ENCODE data around the gene MME. TPM values are rescaled to one million over a fixed set of nuclear protein-coding genes. Genes with fewer than 3 reads are reported as not detected.

MME gene
- total and polyA plus RNA-seq, 4 donors: 4.1 to 20.7 (median 9.5) TPM

- no peak for DNase-seq (ENCODE audit: low spot score)
- WGBS: 66% methylated on average over 2 of the region's 2 CpGs
- Histone ChIP-seq H3K4me3 (ENCODE audit: low read depth in 1 of 3, low read length in 3 of 3) (no peak overlapping the region), H3K9me3 (ENCODE audit: control insufficient read depth in 4 of 4, low read length in 3 of 4) (no peaks in the 10 kb centered on the region), H3K27me3 (ENCODE audit: control insufficient read depth in 4 of 4, insufficient read depth in 4 of 4, low read length in 3 of 4) (no peaks in the 10 kb centered on the region), H3K4me1 (ENCODE audit: control insufficient read depth in 4 of 4, insufficient read depth in 4 of 4, low read length in 3 of 4) (peaks cover 0 to 1% (median 0%) of the 10 kb centered on the region in 4 donors), H3K9ac (ENCODE audit: low read depth in 1 of 2, low read length in 2 of 2) (no peak overlapping the region), H3K27ac (ENCODE audit: low read depth in 1 of 2, low read length in 2 of 2) (no peak overlapping the region), H3K36me3 (ENCODE audit: control insufficient read depth in 4 of 4, insufficient read depth in 3 of 4, low read depth in 1 of 4, low read length in 3 of 4) (peaks cover 0 to 8% (median 3%) of the 10 kb centered on the region in 4 donors)
- no peak for TF ChIP-seq FOXA1 (IDR thresholded peaks at IDR 0.05)
- peak in 1 of 2 donors; percentile 12 for TF ChIP-seq HNF4A (conservative IDR thresholded peaks at IDR 0.05)
These were observed 99.3 kb downstream of the MME start for GRCh38 chr3:155179437-155179827.

GRCh38 chr3:155179966-155180757 is 100.0 kb downstream of the MME start:
- no peak for DNase-seq (ENCODE audit: low spot score)
- Histone ChIP-seq H3K27ac (ENCODE audit: low read depth in 1 of 2, low read length in 2 of 2) (no peak overlapping the region), H3K4me3 (ENCODE audit: low read depth in 1 of 3, low read length in 3 of 3) (no peak overlapping the region), H3K4me1 (ENCODE audit: control insufficient read depth in 4 of 4, insufficient read depth in 4 of 4, low read length in 3 of 4) (peaks cover 0 to 1% (median 0%) of the 10 kb centered on the region in 4 donors), H3K9ac (ENCODE audit: low read depth in 1 of 2, low read length in 2 of 2) (no peak overlapping the region), H3K27me3 (ENCODE audit: control insufficient read depth in 4 of 4, insufficient read depth in 4 of 4, low read length in 3 of 4) (no peaks in the 10 kb centered on the region), H3K36me3 (ENCODE audit: control insufficient read depth in 4 of 4, insufficient read depth in 3 of 4, low read depth in 1 of 4, low read length in 3 of 4) (peaks cover 0 to 8% (median 3%) of the 10 kb centered on the region in 4 donors), H3K9me3 (ENCODE audit: control insufficient read depth in 4 of 4, low read length in 3 of 4) (no peaks in the 10 kb centered on the region)
- 91% methylated on average over 5 of the region's 5 CpGs for WGBS
- no peak for TF ChIP-seq TAF1 (conservative IDR thresholded peaks at IDR 0.05)
- TF ChIP-seq RXRA (IDR thresholded peaks at IDR 0.05): no peak
- no peak for TF ChIP-seq MAX (IDR thresholded peaks at IDR 0.05)
- TF ChIP-seq ATF3 (IDR thresholded peaks at IDR 0.05): no peak
- no peak for TF ChIP-seq NR2F2 (IDR thresholded peaks at IDR 0.05)
- no peak for TF ChIP-seq JUND (IDR thresholded peaks at IDR 0.05)
- TF ChIP-seq HNF4G (IDR thresholded peaks at IDR 0.05): no peak
- TF ChIP-seq FOXA1 (IDR thresholded peaks at IDR 0.05): no peak
- no peak for TF ChIP-seq FOXA2 (IDR thresholded peaks at IDR 0.05)
- no peak for TF ChIP-seq REST (IDR thresholded peaks at IDR 0.05)

GRCh38 chr3:155182467-155182866 is 102.3 kb downstream of the MME start:
- H3K4me1 ChIP-seq (ENCODE audit: control insufficient read depth in 4 of 4, insufficient read depth in 4 of 4, low read length in 3 of 4): peaks cover 0 to 1% (median 0%) of the 10 kb centered on the region in 4 donors
- H3K36me3 ChIP-seq (ENCODE audit: control insufficient read depth in 4 of 4, insufficient read depth in 3 of 4, low read depth in 1 of 4, low read length in 3 of 4): peaks cover 0 to 4% (median 3%) of the 10 kb centered on the region in 4 donors
- no peak for DNase-seq (ENCODE audit: low spot score)
- no peak overlapping the region for H3K9ac ChIP-seq (ENCODE audit: low read depth in 1 of 2, low read length in 2 of 2)
- 93% methylated on average over 1 of the region's 1 CpG for WGBS
- H3K9me3 ChIP-seq (ENCODE audit: control insufficient read depth in 4 of 4, low read length in 3 of 4): no peaks in the 10 kb centered on the region
- H3K4me3 ChIP-seq (ENCODE audit: low read depth in 1 of 3, low read length in 3 of 3): no peak overlapping the region
- no peak overlapping the region for H3K27ac ChIP-seq (ENCODE audit: low read depth in 1 of 2, low read length in 2 of 2)
- H3K27me3 ChIP-seq (ENCODE audit: control insufficient read depth in 4 of 4, insufficient read depth in 4 of 4, low read length in 3 of 4): no peaks in the 10 kb centered on the region
- TF ChIP-seq ATF3 (IDR thresholded peaks at IDR 0.05) (no peak), HNF4A (conservative IDR thresholded peaks at IDR 0.05) (no peak), CTCF (IDR thresholded peaks at IDR 0.05; ENCODE audit: low read depth, low read length, missing input control) (no peak), RAD21 (IDR thresholded peaks at IDR 0.05) (no peak), HNF4G (IDR thresholded peaks at IDR 0.05) (no peak), REST (IDR thresholded peaks at IDR 0.05) (no peak), MAX (IDR thresholded peaks at IDR 0.05) (no peak), SP1 (IDR thresholded peaks at IDR 0.05) (no peak), FOXA2 (IDR thresholded peaks at IDR 0.05) (no peak), YY1 (IDR thresholded peaks at IDR 0.05) (no peak), GABPA (IDR thresholded peaks at IDR 0.05 in 1 of 2, conservative IDR thresholded peaks at IDR 0.05 in 1 of 2) (no peak), NR2F2 (IDR thresholded peaks at IDR 0.05) (no peak), TAF1 (conservative IDR thresholded peaks at IDR 0.05) (no peak)

Measured in liver (tissue), 9 donors.